Common myeloid progenitor, CD34-positive (primary cell): ENCODE measurements around the gene RXRG.

ENCODE experiments used
- CTCF ChIA-PET: fragments of 350-600 bp; sonication (Branson Sonifier 250); formaldehyde crosslinking; loops from one replicate; lab custom pipeline; 2021; ENCODE audit warnings: antibody characterized with exemption; lab: Charles Lee
- POLR2A ChIA-PET: fragments of 350-600 bp; sonication (Branson Sonifier 250); formaldehyde crosslinking; loops from one replicate; lab custom pipeline; 2021; ENCODE audit warnings: antibody characterized with exemption; lab: Charles Lee
- DNase-seq, 3 donors: peaks; one replicate each; pipeline versions ENCODE4 v3.0.0 to v3.0.0-alpha.2; 2013
- H3K27ac ChIP-seq, 2 experiments: 1 replicate in 1 of 2; 2 replicates in 1 of 2; pipeline ENCODE4 v1.7.0; 2013; ENCODE audit warnings: inconsistent platforms in 2 of 2, low read length in 2 of 2, mild to moderate bottlenecking in 2 of 2, low read depth in 1 of 2, moderate library complexity in 1 of 2; ENCODE audit not compliant: severe bottlenecking in 2 of 2, insufficient read depth in 1 of 2, poor library complexity in 1 of 2
- H3K27me3 ChIP-seq, 5 experiments: replicated peaks in 2 of 5; 1 replicate in 3 of 5; 2 replicates in 2 of 5; pipeline versions ENCODE4 v1.6.1 to v1.7.0; 2013; ENCODE audit warnings: low read length in 4 of 5, mild to moderate bottlenecking in 2 of 5, moderate library complexity in 2 of 5, inconsistent platforms in 1 of 5; ENCODE audit not compliant: insufficient read depth in 5 of 5, control insufficient read depth in 4 of 5
- H3K36me3 ChIP-seq, 4 experiments: 1 replicate in 2 of 4; 2 replicates in 2 of 4; pipeline versions ENCODE4 v1.6.1 to v1.7.0; 2013; ENCODE audit warnings: low read length in 3 of 4, control low read depth in 1 of 4, mild to moderate bottlenecking in 1 of 4; ENCODE audit not compliant: control insufficient read depth in 4 of 4, insufficient read depth in 4 of 4
- H3K4me1 ChIP-seq, 4 experiments: 1 replicate in 3 of 4; 2 replicates in 1 of 4; pipeline versions ENCODE4 v1.6.1 to v1.7.1; 2013; ENCODE audit warnings: low read length in 3 of 4, mild to moderate bottlenecking in 3 of 4, control low read depth in 1 of 4, inconsistent platforms in 1 of 4, moderate library complexity in 1 of 4; ENCODE audit not compliant: control insufficient read depth in 4 of 4, insufficient read depth in 4 of 4; ENCODE audit errors: control extremely low read depth in 1 of 4
- H3K4me3 ChIP-seq, 7 experiments: 1 replicate in 4 of 7; 2 replicates in 3 of 7; pipeline versions ENCODE4 v1.5.1 to v1.7.0; 2013; ENCODE audit warnings: mild to moderate bottlenecking in 7 of 7, low read length in 6 of 7, moderate library complexity in 6 of 7, inconsistent platforms in 2 of 7, low read depth in 2 of 7, control low read depth in 1 of 7; ENCODE audit not compliant: insufficient read depth in 4 of 7, control insufficient read depth in 1 of 7; ENCODE audit errors: extremely low read depth in 1 of 7
- H3K9me3 ChIP-seq, 5 experiments: 1 replicate in 4 of 5; 2 replicates in 1 of 5; pipeline versions ENCODE4 v1.6.1 to v1.7.1; 2013; ENCODE audit warnings: low read length in 4 of 5, mild to moderate bottlenecking in 2 of 5, inconsistent platforms in 1 of 5, low read depth in 1 of 5, moderate library complexity in 1 of 5; ENCODE audit not compliant: control insufficient read depth in 4 of 5, insufficient read depth in 2 of 5; ENCODE audit errors: control extremely low read depth in 1 of 5
- WGBS: methylation state at CpG from one replicate; pipeline ENCODE4 v1.1.5; 2013; ENCODE audit not compliant: insufficient coverage; 5-methylcytosine and 5-hydroxymethylcytosine counted together

RXRG gene

GRCh38 chr1:165416876-165417275, 28.1 kb downstream of the RXRG start:
- no peak overlapping the region for H3K4me3 ChIP-seq
- ChIA-PET CTCF (no interaction called here), POLR2A (no interaction called here)
- no peak for DNase-seq
- no peaks in the 10 kb centered on the region for H3K36me3 ChIP-seq
- 98% methylated on average over 9 of the region's 11 CpGs for WGBS
- H3K4me1 ChIP-seq = no peaks in the 10 kb centered on the region
- H3K27me3 ChIP-seq = peaks cover 2 to 54% (median 6%) of the 10 kb centered on the region in 5 experiments
- H3K9me3 ChIP-seq = peaks cover 0 to 2% (median 0%) of the 10 kb centered on the region in 5 experiments
- no peak overlapping the region for H3K27ac ChIP-seq

DNA sequence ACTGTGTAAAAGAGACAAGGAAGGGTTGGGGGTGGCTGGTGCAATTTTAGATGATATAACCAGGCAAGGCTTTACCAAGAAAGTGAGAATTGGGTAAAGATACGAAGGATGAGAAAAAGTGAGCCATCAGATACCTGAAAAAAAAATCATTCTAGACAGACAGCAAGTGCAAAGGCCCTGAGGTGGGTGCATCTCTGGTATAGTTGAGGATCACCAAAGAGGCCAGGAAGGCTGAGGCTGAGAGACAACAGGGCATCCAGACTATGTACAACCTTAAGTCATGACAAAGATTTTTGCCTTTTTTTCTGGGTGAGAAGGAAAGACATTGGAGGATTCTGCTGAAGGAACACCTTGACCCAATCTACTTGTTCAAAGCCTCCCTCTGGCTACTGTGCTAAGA, 29.9 kb downstream of the RXRG start:
- Histone ChIP-seq H3K4me1 (no peaks in the 10 kb centered on the region), H3K27ac (no peak overlapping the region), H3K27me3 (peaks cover 2 to 72% (median 17%) of the 10 kb centered on the region in 5 experiments), H3K4me3 (no peak overlapping the region), H3K9me3 (peaks cover 0 to 2% (median 0%) of the 10 kb centered on the region in 5 experiments), H3K36me3 (no peaks in the 10 kb centered on the region)
- POLR2A ChIA-PET = no interaction called here
- no peak for DNase-seq
- CTCF ChIA-PET = no interaction called here
- WGBS = 100% methylated on average over 1 of the region's 1 CpG

- WGBS = 90% methylated on average over 2 of the region's 3 CpGs
- POLR2A ChIA-PET = no interaction called here
- H3K27ac ChIP-seq = no peak overlapping the region
- H3K27me3 ChIP-seq = peaks cover 2 to 76% (median 21%) of the 10 kb centered on the region in 5 experiments
- H3K4me1 ChIP-seq = no peaks in the 10 kb centered on the region
- CTCF ChIA-PET = no interaction called here
- no peaks in the 10 kb centered on the region for H3K36me3 ChIP-seq
- H3K9me3 ChIP-seq = peaks cover 0 to 2% (median 0%) of the 10 kb centered on the region in 5 experiments
- no peak for DNase-seq
- H3K4me3 ChIP-seq = no peak overlapping the region
Observed at GRCh38 chr1:165414620-165415019, 30.3 kb downstream of the RXRG start.

- DNase-seq = no peak
- Histone ChIP-seq H3K36me3 (no peaks in the 10 kb centered on the region), H3K27me3 (peaks cover 2 to 98% (median 29%) of the 10 kb centered on the region in 5 experiments), H3K4me3 (no peak overlapping the region), H3K27ac (no peak overlapping the region), H3K4me1 (no peaks in the 10 kb centered on the region), H3K9me3 (peaks cover 0 to 2% (median 0%) of the 10 kb centered on the region in 5 experiments)
- 100% methylated on average over 1 of the region's 2 CpGs for WGBS
- POLR2A ChIA-PET = no interaction called here
- CTCF ChIA-PET = interaction anchor here (0.6 to 7.4 kb wide), 5 partner anchors 11 to 184 kb away, joined by 3 to 41 read pairs (median 5); no protein-coding TSS in a partner anchor
Observed at GRCh38 chr1:165411396-165411795, 33.5 kb downstream of the RXRG start.

- WGBS = 97% methylated on average over 3 of the region's 4 CpGs
- CTCF ChIA-PET = interaction anchor here (1.1 to 7.4 kb wide), 4 partner anchors 15 to 193 kb away, joined by 4 to 41 read pairs (median 11); no protein-coding TSS in a partner anchor
- no peak for DNase-seq
- Histone ChIP-seq H3K4me3 (no peak overlapping the region), H3K27me3 (peaks cover 0 to 95% (median 31%) of the 10 kb centered on the region in 5 experiments), H3K27ac (no peak overlapping the region), H3K36me3 (no peaks in the 10 kb centered on the region), H3K4me1 (no peaks in the 10 kb centered on the region), H3K9me3 (no peaks in the 10 kb centered on the region)
- POLR2A ChIA-PET = no interaction called here
Observed at GRCh38 chr1:165409657-165410358, 35.1 kb downstream of the RXRG start.

GRCh38 chr1:165408518-165408917, 36.4 kb downstream of the RXRG start:
- POLR2A ChIA-PET = no interaction called here
- Histone ChIP-seq H3K27me3 (peaks cover 0 to 91% (median 31%) of the 10 kb centered on the region in 5 experiments), H3K36me3 (no peaks in the 10 kb centered on the region), H3K4me3 (no peak overlapping the region), H3K4me1 (peaks cover 0 to 3% (median 1%) of the 10 kb centered on the region in 4 experiments), H3K27ac (no peak overlapping the region), H3K9me3 (no peaks in the 10 kb centered on the region)
- 47% methylated on average over 6 of the region's 6 CpGs for WGBS
- peak; percentile 46 to 51 (median 47) for DNase-seq
- CTCF ChIA-PET = interaction anchor here (0.8 to 7.4 kb wide), 8 partner anchors 13 to 225 kb away, joined by 3 to 41 read pairs (median 4); no protein-coding TSS in a partner anchor

GRCh38 chr1:165407398-165407797, 37.5 kb downstream of the RXRG start:
- no peak overlapping the region for H3K4me3 ChIP-seq
- ChIA-PET CTCF (interaction anchor here (0.9 to 7.4 kb wide), 9 partner anchors 12 to 505 kb away, joined by 3 to 41 read pairs (median 4); no protein-coding TSS in a partner anchor), POLR2A (interaction anchor here (0.7 kb wide), 1 partner anchor 1876 kb away, joined by 3 read pairs; no protein-coding TSS in a partner anchor)
- H3K27ac ChIP-seq = no peak overlapping the region
- H3K4me1 ChIP-seq = peaks cover 0 to 4% (median 1%) of the 10 kb centered on the region in 4 experiments
- H3K36me3 ChIP-seq = no peaks in the 10 kb centered on the region
- peaks cover 0 to 91% (median 36%) of the 10 kb centered on the region in 5 experiments for H3K27me3 ChIP-seq
- 96% methylated on average over 4 of the region's 4 CpGs for WGBS
- DNase-seq = no peak
- H3K9me3 ChIP-seq = no peaks in the 10 kb centered on the region
